Neural crest cell (in vitro differentiated cells): ENCODE measurements around the gene GADD45A. TPM values are rescaled to one million over a fixed set of nuclear protein-coding genes. Genes with fewer than 3 reads are reported as not detected.

Experiments used
- DNase-seq: peaks from one replicate; pipeline ENCODE4 v3.0.0; 2021; ENCODE audit warnings: low read depth, mixed read lengths, low spot score
- H3K27ac Mint-ChIP-seq: one replicate; pipeline ENCODE4 v1.8.0; 2021; ENCODE audit warnings: mild to moderate bottlenecking, mixed read lengths; ENCODE audit not compliant: unreplicated experiment
- H3K27me3 Mint-ChIP-seq: 2 replicates; pipeline ENCODE4 v1.8.0; 2021; ENCODE audit warnings: low read depth, mild to moderate bottlenecking, mixed read lengths
- H3K36me3 Mint-ChIP-seq: 2 replicates; pipeline ENCODE4 v1.8.0; 2021; ENCODE audit warnings: low read depth, mild to moderate bottlenecking, mixed read lengths
- H3K4me1 Mint-ChIP-seq: 2 replicates; pipeline ENCODE4 v1.8.0; 2021; ENCODE audit warnings: mixed read lengths
- H3K4me3 Mint-ChIP-seq: one replicate; pipeline ENCODE4 v1.8.0; 2021; ENCODE audit warnings: mild to moderate bottlenecking, mixed read lengths
- H3K9me3 Mint-ChIP-seq: 2 replicates; pipeline ENCODE4 v1.8.0; 2021; ENCODE audit warnings: mixed read lengths
- CTCF ChIP-seq: fragments of 200-600 bp; sonication (generic); conservative IDR thresholded peaks from 2 replicates; pipeline ENCODE4 v1.5.0; 2021; ENCODE audit warnings: antibody characterized with exemption, mild to moderate bottlenecking
- total RNA-seq: library from RNA; stranded (reverse); gene quantifications from 2 replicates; pipeline ENCODE4 v1.2.1, GENCODE V29; 2021

GADD45A gene
- total RNA-seq, 1 donor from 2014 or later, result 17.8 TPM

GRCh38 chr1:67735206-67735605 lies 50.2 kb downstream of the GADD45A start:
- Mint-ChIP-seq H3K4me3 (no peak overlapping the region), H3K9me3 (no peaks in the 10 kb centered on the region), H3K36me3 (no peaks in the 10 kb centered on the region), H3K27me3 (no peaks in the 10 kb centered on the region), H3K4me1 (peaks cover 22% of the 10 kb centered on the region), H3K27ac (no peak overlapping the region)
- TF ChIP-seq CTCF, result no peak
- DNase-seq, result no peak

DNA sequence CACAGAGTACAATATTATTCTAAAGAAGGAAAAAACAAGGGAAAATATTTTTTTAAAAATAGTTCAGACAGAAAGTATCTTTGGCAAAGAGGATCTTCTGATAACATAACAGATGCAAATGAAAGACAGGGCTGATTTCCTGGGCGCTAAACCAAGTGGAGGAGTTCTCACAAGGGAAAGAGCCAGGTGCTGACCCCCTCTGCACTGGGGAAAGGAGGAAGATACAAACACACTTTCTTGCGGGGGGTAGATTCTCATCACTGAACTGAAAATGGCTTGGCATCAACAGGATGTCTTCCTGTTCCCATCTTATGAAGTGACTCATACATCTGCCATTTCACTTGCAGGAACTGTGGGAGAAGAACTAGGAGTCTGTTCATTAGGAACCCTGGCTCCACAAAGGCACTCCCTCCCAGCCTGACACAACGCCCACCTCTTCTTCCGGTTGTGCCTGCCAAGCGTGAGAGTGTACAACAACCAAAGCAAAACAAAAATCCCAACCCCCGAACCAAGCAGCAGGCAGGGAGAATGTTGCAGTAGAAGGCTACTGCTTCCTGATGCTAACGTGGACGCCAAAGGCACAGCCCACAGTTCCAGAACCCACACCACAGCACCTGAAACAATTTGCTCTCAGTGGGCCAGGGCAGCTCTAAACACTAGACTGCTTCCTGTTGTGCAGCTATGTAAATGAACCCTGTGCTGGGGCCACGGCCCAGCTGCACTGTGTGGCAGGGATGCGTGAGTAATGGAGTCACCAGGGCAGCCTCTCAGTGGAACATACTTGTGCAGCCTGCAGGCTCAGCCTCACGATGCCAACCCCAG lies 51.0 kb downstream of the GADD45A start:
- no peak for TF ChIP-seq CTCF
- Mint-ChIP-seq H3K27me3 (no peaks in the 10 kb centered on the region), H3K4me3 (no peak overlapping the region), H3K36me3 (no peaks in the 10 kb centered on the region), H3K27ac (peak overlapping the region; percentile 98), H3K9me3 (no peaks in the 10 kb centered on the region), H3K4me1 (peaks cover 21% of the 10 kb centered on the region)
- DNase-seq, result peak; percentile 6

DNA sequence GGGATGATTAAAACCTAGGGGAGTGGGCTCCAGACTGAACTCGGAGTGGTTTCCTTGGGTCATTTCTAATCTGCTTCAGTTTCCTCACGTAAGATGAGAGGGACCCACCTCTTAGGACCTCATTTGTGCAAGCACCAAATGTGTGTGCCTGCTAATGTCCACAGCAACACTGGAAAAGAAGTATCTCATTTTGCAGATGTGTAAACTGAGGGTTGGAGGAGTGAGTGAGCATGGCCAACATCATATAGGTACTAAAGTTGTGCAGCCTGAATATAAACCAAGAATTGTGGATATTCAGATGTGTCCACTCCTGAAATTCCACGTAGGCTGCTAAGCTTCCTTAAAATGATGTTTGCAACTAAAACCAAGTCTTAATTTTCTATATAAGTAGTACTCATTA lies 51.7 kb downstream of the GADD45A start:
- Mint-ChIP-seq H3K36me3 (no peaks in the 10 kb centered on the region), H3K4me1 (peaks cover 16% of the 10 kb centered on the region), H3K9me3 (no peaks in the 10 kb centered on the region), H3K4me3 (no peak overlapping the region), H3K27ac (no peak overlapping the region), H3K27me3 (no peaks in the 10 kb centered on the region)
- no peak for DNase-seq
- TF ChIP-seq CTCF, result no peak

DNA sequence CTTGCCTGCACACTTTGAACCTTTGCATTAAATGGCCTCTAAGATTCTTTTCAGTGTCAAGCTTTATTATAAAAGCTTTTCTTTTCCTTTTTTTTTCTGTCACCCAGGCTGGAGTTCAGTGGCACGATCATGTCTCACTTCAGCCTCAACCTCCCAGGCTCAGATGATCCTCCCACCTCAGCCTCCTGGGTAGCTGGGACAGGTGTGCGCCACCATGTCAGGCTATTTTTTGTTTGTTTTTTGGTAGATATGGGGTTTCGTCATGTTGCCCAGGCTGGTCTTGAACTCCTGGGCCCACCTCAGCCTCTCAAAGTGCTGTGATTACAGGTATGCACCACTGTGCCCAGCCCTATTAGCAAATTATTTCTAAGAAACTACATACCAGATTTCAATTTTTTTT lies 52.9 kb downstream of the GADD45A start:
- H3K27ac Mint-ChIP-seq, result no peak overlapping the region
- no peak overlapping the region for H3K4me3 Mint-ChIP-seq
- peaks cover 16% of the 10 kb centered on the region for H3K4me1 Mint-ChIP-seq
- no peaks in the 10 kb centered on the region for H3K9me3 Mint-ChIP-seq
- no peaks in the 10 kb centered on the region for H3K27me3 Mint-ChIP-seq
- no peak for DNase-seq
- no peak for TF ChIP-seq CTCF
- H3K36me3 Mint-ChIP-seq, result no peaks in the 10 kb centered on the region

Other genes with a start within 250 kb of the GADD45A start
- gene GNG12, start 148.3 kb downstream of the GADD45A start, total RNA-seq, result 18.4 and 18.5 TPM in 2 replicates